GM21528 (cell line): ENCODE measurements around the gene RGPD3.

Source experiments
- ATAC-seq: cut with Tn5 transposase; IDR thresholded peaks from one replicate; pipeline ENCODE4 v1.9.1; 2021; ENCODE audit warnings: mild to moderate bottlenecking, moderate library complexity; ENCODE audit not compliant: unreplicated experiment, low FRiP score

Gene RGPD3

DNA sequence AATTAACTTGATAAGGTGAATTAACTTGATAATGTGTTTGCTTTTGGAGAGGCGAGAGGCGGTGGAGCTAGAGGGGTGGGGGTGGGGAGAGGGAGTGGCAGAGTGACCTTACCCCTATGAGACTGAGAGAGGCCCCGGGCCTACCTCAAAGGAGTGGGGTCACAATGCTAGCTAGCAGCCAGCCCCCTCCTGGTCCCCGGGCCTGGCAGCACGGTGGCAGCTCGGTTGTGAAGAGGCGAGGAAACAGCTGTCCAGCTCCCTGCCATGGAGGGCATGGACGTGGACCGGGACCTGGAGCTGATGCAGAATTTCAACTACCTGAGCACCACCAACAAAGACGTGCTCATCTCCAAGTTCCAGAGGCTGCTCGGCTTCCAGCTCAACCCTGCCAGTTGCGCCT lies 123.9 kb downstream of the RGPD3 start:
- ATAC-seq, result no peak

GRCh38 chr2:106343274-106343673 lies 124.9 kb downstream of the RGPD3 start:
- no peak for ATAC-seq

DNA sequence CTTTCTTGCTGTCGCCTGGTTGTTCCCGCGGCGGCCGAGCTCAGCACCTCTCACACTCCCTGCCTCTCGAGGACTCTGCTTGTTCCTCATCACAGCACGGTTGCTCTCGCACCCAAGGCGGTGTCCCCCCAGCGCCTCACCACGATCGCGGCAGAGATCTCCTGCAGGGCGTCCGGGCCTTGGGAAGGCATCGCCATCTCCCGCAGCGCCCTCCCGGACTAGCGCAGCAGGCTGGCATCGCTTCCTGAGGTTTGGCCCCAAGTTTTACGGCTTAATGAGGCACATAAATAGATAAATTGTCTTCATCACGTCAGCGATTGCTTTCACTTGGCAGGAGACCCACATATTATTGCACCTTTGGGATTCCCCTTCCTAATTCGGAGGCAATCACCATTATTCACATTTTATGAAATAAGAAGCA lies 125.4 kb downstream of the RGPD3 start:
- ATAC-seq, result no peak

GRCh38 chr2:106341666-106342065 lies 126.5 kb downstream of the RGPD3 start:
- ATAC-seq, result no peak
